SK-N-SH (cell line): ENCODE measurements around the gene GNB1L. TPM values are rescaled to one million over a fixed set of nuclear protein-coding genes. Genes with fewer than 3 reads are reported as not detected.

ENCODE experiments used
- CTCF ChIA-PET: fragments of 300-600, 350-600 bp; formaldehyde crosslinking; extraction: SDS; loops from one replicate; lab custom pipeline; 2021; lab: Yijun Ruan, JAX
- POLR2A ChIA-PET: fragments of 350-600 bp; sonication (Branson Sonifier 250); formaldehyde crosslinking; extraction: SDS; loops from one replicate; lab custom pipeline; 2020; ENCODE audit warnings: antibody characterized with exemption, inconsistent platforms; lab: Yijun Ruan, JAX
- DNase-seq: peaks from one replicate; pipeline ENCODE4 v3.0.0; 2012
- H2AFZ ChIP-seq: fragments of 200-600 bp; sonication (generic); 2 replicates; pipeline ENCODE4 v1.8.1; 2016; ENCODE audit warnings: antibody characterized with exemption, mild to moderate bottlenecking, low read depth
- H3F3A ChIP-seq: fragments of 200-600 bp; sonication (generic); replicated peaks from 2 replicates; pipeline ENCODE3; 2016; ENCODE audit warnings: antibody characterized with exemption, mild to moderate bottlenecking; ENCODE audit not compliant: insufficient read depth
- H3K27ac ChIP-seq, 2 experiments: fragments of 200-500 bp in 1 of 2; fragments of 200-600 bp in 1 of 2; sonication (Bioruptor generic) in 1 of 2; sonication (generic), shearing (Covaris generic) in 1 of 2; 2 replicates each; pipeline versions ENCODE4 v1.5.1 to v1.6.1; 2014 to 2016; ENCODE audit warnings: low read depth in 2 of 2, inconsistent platforms in 1 of 2, low read length in 1 of 2, mild to moderate bottlenecking in 1 of 2, mixed read lengths in 1 of 2
- H3K27me3 ChIP-seq: fragments of 200-600 bp; sonication (generic), shearing (Covaris generic); 2 replicates; pipeline ENCODE4 v1.6.1; 2016; ENCODE audit warnings: mixed run types; ENCODE audit not compliant: insufficient read depth
- H3K36me3 ChIP-seq, 2 experiments: fragments of 200-500 bp in 1 of 2; fragments of 200-600 bp in 1 of 2; sonication (Bioruptor generic) in 1 of 2; sonication (generic) in 1 of 2; replicated peaks in 1 of 2; 2 replicates each; pipeline versions ENCODE3 to v1.5.1; 2014 to 2016; ENCODE audit warnings: low read length in 1 of 2, mild to moderate bottlenecking in 1 of 2; ENCODE audit not compliant: insufficient read depth in 2 of 2, control insufficient read depth in 1 of 2
- H3K4me1 ChIP-seq, 2 experiments: fragments of 200-500 bp in 1 of 2; fragments of 200-600 bp in 1 of 2; sonication (Bioruptor generic) in 1 of 2; sonication (generic), shearing (Covaris generic) in 1 of 2; 2 replicates each; pipeline versions ENCODE4 v1.5.1 to v1.6.1; 2014 to 2016; ENCODE audit warnings: low read depth in 1 of 2, low read length in 1 of 2, mixed run types in 1 of 2; ENCODE audit not compliant: insufficient read depth in 2 of 2, control insufficient read depth in 1 of 2
- H3K4me2 ChIP-seq: fragments of 200-600 bp; sonication (generic), shearing (Covaris generic); 2 replicates; pipeline ENCODE4 v1.6.1; 2017; ENCODE audit warnings: mixed run types
- H3K4me3 ChIP-seq, 2 experiments: fragments of 200-500 bp in 1 of 2; fragments of 200-600 bp in 1 of 2; sonication (Bioruptor generic) in 1 of 2; sonication (generic), shearing (Covaris generic) in 1 of 2; 2 replicates each; pipeline versions ENCODE4 v1.5.1 to v1.8.1; 2014 to 2016; ENCODE audit warnings: low read depth in 2 of 2, inconsistent platforms in 1 of 2, low read length in 1 of 2, mild to moderate bottlenecking in 1 of 2, mixed read lengths in 1 of 2, moderate library complexity in 1 of 2
- H3K79me2 ChIP-seq: fragments of 200-600 bp; sonication (generic); 2 replicates; pipeline ENCODE4 v1.8.1; 2017; ENCODE audit warnings: mild to moderate bottlenecking; ENCODE audit not compliant: insufficient read depth
- H3K9ac ChIP-seq: fragments of 200-600 bp; sonication (generic); 2 replicates; pipeline ENCODE4 v1.6.1; 2017; ENCODE audit warnings: mixed run types
- H3K9me2 ChIP-seq: fragments of 200-600 bp; sonication (generic); 2 replicates; pipeline ENCODE4 v1.6.1; 2017; ENCODE audit warnings: mixed run types
- H3K9me3 ChIP-seq: fragments of 200-600 bp; sonication (generic); 2 replicates; pipeline ENCODE4 v1.6.1; 2017; ENCODE audit warnings: mixed run types, mild to moderate bottlenecking, moderate library complexity
- H4K20me1 ChIP-seq: fragments of 200-600 bp; sonication (generic); 2 replicates; pipeline ENCODE4 v1.6.1; 2017; ENCODE audit warnings: mild to moderate bottlenecking, mixed run types; ENCODE audit not compliant: insufficient read depth
- CHD2 ChIP-seq: fragments of 150-350 bp; IDR thresholded peaks from 2 replicates; pipeline ENCODE4 v1.6.1; 2018; ENCODE audit warnings: low read length; ENCODE audit not compliant: partially characterized antibody
- EP300 ChIP-seq, 2 experiments: IDR thresholded peaks; 2 replicates each; pipeline versions ENCODE4 v1.4.0 to v1.6.1; 2012; ENCODE audit warnings: borderline replicate concordance in 1 of 2, low read depth in 1 of 2, low read length in 1 of 2
- FOXM1 ChIP-seq: IDR thresholded peaks from 2 replicates; pipeline ENCODE4 v1.4.0; 2012; ENCODE audit warnings: low read depth, mild to moderate bottlenecking
- GATA2 ChIP-seq: sonication (generic); formaldehyde crosslinking; IDR thresholded peaks from 2 replicates; pipeline ENCODE4 v1.5.0; 2020; ENCODE audit warnings: mild to moderate bottlenecking, missing genetic modification reagents
- JUND ChIP-seq: IDR thresholded peaks from 2 replicates; pipeline ENCODE4 v1.4.0; 2012
- MXI1 ChIP-seq: IDR thresholded peaks from 2 replicates; pipeline ENCODE4 v1.6.1; 2012; ENCODE audit warnings: mild to moderate bottlenecking, low read depth, low read length, improper control_type of control experiment
- RAD21 ChIP-seq: IDR thresholded peaks from 2 replicates; pipeline ENCODE4 v1.6.1; 2012; ENCODE audit warnings: mild to moderate bottlenecking, low read length
- RCOR1 ChIP-seq: fragments of 150-350 bp; IDR thresholded peaks from 2 replicates; pipeline ENCODE4 v1.6.1; 2017; ENCODE audit warnings: antibody characterized with exemption, low read length
- SIN3A ChIP-seq: IDR thresholded peaks from 2 replicates; pipeline ENCODE4 v1.6.1; 2012; ENCODE audit warnings: low read depth, mild to moderate bottlenecking, low read length, moderate library complexity, borderline replicate concordance
- SMC3 ChIP-seq: IDR thresholded peaks from 2 replicates; pipeline ENCODE4 v1.6.1; 2012; ENCODE audit warnings: low read depth, low read length, improper control_type of control experiment
- TCF12 ChIP-seq: IDR thresholded peaks from 2 replicates; pipeline ENCODE4 v1.4.0; 2012
- WGBS: methylation state at CpG from one replicate; pipeline ENCODE4 v1.1.6; 2017; ENCODE audit warnings: low lambda C conversion rate; 5-methylcytosine and 5-hydroxymethylcytosine counted together
- polyA plus RNA-seq, 3 experiments: library from polyadenylated mRNA; depleted of rRNA; stranded (reverse); fragments of >200 nt; gene quantifications; 2 replicates each; pipeline ENCODE4 v1.2.3, GENCODE V29; 2012
- TF ChIP-seq, protein P1 (sequence below): IDR thresholded peaks from 2 replicates; pipeline ENCODE4 v1.4.0; 2012; ENCODE audit warnings: low read depth, borderline replicate concordance
- TF ChIP-seq, protein P2 (sequence below): IDR thresholded peaks from 2 replicates; pipeline ENCODE4; 2012
- TF ChIP-seq, protein P3 (sequence below): fragments of 200-600 bp; sonication (generic); IDR thresholded peaks from 2 replicates; pipeline ENCODE4 v1.6.1; 2017; ENCODE audit warnings: antibody characterized with exemption, mild to moderate bottlenecking, moderate library complexity

GNB1L gene
- polyA plus RNA-seq, 1 of the 3 experiments (the other 2 are of a cell fraction) = 5.9 TPM

DNA sequence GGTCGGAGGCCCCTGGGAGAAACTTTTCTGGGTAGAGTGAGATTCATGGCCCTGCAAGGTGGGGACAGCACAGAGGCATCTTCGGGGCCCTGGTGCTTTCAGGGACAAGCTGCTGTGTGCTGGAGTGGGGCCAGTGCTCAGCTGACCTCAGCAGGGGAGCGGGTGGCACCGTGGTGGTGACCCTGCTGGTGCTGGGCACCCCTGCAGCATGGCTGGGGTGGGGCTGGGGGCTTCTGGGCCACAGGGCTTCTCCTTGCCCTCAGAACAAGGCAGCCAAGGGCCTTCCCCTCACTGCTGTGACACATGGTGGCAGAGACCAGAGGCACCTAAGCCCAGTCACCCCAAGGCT lies 24.9 kb upstream of the GNB1L start:
- TF ChIP-seq SMC3 (no peak), FOXM1 (no peak), JUND (no peak), CHD2 (no peak), MXI1 (no peak), RAD21 (no peak), TCF12 (no peak), RCOR1 (no peak), GATA2 (CRISPR knock-in tag) (no peak), SIN3A (no peak)
- TF ChIP-seq, protein P1, sequence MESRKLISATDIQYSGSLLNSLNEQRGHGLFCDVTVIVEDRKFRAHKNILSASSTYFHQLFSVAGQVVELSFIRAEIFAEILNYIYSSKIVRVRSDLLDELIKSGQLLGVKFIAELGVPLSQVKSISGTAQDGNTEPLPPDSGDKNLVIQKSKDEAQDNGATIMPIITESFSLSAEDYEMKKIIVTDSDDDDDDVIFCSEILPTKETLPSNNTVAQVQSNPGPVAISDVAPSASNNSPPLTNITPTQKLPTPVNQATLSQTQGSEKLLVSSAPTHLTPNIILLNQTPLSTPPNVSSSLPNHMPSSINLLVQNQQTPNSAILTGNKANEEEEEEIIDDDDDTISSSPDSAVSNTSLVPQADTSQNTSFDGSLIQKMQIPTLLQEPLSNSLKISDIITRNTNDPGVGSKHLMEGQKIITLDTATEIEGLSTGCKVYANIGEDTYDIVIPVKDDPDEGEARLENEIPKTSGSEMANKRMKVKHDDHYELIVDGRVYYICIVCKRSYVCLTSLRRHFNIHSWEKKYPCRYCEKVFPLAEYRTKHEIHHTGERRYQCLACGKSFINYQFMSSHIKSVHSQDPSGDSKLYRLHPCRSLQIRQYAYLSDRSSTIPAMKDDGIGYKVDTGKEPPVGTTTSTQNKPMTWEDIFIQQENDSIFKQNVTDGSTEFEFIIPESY = no peak
- TF ChIP-seq, protein P2, sequence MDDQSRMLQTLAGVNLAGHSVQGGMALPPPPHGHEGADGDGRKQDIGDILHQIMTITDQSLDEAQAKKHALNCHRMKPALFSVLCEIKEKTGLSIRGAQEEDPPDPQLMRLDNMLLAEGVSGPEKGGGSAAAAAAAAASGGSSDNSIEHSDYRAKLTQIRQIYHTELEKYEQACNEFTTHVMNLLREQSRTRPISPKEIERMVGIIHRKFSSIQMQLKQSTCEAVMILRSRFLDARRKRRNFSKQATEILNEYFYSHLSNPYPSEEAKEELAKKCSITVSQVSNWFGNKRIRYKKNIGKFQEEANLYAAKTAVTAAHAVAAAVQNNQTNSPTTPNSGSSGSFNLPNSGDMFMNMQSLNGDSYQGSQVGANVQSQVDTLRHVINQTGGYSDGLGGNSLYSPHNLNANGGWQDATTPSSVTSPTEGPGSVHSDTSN = no peak
- TF ChIP-seq, protein P3, sequence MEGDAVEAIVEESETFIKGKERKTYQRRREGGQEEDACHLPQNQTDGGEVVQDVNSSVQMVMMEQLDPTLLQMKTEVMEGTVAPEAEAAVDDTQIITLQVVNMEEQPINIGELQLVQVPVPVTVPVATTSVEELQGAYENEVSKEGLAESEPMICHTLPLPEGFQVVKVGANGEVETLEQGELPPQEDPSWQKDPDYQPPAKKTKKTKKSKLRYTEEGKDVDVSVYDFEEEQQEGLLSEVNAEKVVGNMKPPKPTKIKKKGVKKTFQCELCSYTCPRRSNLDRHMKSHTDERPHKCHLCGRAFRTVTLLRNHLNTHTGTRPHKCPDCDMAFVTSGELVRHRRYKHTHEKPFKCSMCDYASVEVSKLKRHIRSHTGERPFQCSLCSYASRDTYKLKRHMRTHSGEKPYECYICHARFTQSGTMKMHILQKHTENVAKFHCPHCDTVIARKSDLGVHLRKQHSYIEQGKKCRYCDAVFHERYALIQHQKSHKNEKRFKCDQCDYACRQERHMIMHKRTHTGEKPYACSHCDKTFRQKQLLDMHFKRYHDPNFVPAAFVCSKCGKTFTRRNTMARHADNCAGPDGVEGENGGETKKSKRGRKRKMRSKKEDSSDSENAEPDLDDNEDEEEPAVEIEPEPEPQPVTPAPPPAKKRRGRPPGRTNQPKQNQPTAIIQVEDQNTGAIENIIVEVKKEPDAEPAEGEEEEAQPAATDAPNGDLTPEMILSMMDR = no peak
- H3K9ac ChIP-seq = peak overlapping the region; percentile 51; the same call in 1 of the 2 replicates
- H2AFZ ChIP-seq = no peak overlapping the region
- peaks cover 18% of the 10 kb centered on the region for H3F3A ChIP-seq
- H3K9me3 ChIP-seq = no peaks in the 10 kb centered on the region
- H3K27me3 ChIP-seq = no peaks in the 10 kb centered on the region
- WGBS = 73% methylated on average over 2 of the region's 4 CpGs
- peak; percentile 30 for DNase-seq
- no peaks in the 10 kb centered on the region for H3K9me2 ChIP-seq
- ChIA-PET POLR2A (no interaction called here), CTCF (interaction anchor here (1.0 to 6.1 kb wide), 4 partner anchors 13 to 148 kb away, joined by 4 to 64 read pairs (median 6); no protein-coding TSS in a partner anchor)
- peak overlapping the region in 1 of 2 experiments; percentile 73; a peak in 1 of 4 replicates for H3K27ac ChIP-seq
- no peak overlapping the region for H3K4me3 ChIP-seq
- H3K4me1 ChIP-seq = peaks cover 41 to 43% of the 10 kb centered on the region in 2 experiments; a peak in 3 of 4 replicates
- H3K79me2 ChIP-seq = peaks cover 26% of the 10 kb centered on the region; the same call in 1 of the 2 replicates
- H3K4me2 ChIP-seq = peak overlapping the region; percentile 52; the same call in 1 of the 2 replicates
- H3K36me3 ChIP-seq = no peaks in the 10 kb centered on the region
- no peaks in the 10 kb centered on the region for H4K20me1 ChIP-seq

DNA sequence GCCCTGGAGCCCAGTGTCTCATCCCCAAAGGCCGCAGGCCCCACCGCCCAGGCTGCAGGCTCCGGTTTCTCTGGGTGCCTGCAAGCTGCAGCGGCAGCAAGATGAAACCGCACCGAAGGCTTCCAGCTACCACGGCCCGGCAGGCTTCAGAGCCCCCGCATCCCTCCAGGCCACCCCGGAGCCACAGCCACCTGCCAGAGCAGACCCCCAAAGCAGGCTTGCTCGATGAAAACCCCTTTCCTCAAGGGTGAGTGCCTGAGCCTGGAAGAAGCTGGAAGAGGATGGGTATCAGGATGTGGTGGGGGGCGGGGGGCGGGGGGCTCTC lies 24.5 kb upstream of the GNB1L start:
- Histone ChIP-seq H3K9me3 (no peaks in the 10 kb centered on the region), H3K9me2 (no peaks in the 10 kb centered on the region), H3K27ac (no peak overlapping the region), H3K36me3 (no peaks in the 10 kb centered on the region), H3K27me3 (no peaks in the 10 kb centered on the region), H3K4me2 (no peak overlapping the region), H3K9ac (no peak overlapping the region), H2AFZ (no peak overlapping the region), H4K20me1 (no peaks in the 10 kb centered on the region), H3K4me1 (peaks cover 39 to 41% of the 10 kb centered on the region in 2 experiments; a peak in 3 of 4 replicates), H3F3A (peaks cover 18% of the 10 kb centered on the region), H3K4me3 (no peak overlapping the region), H3K79me2 (peaks cover 26% of the 10 kb centered on the region; the same call in 1 of the 2 replicates)
- no peak for TF ChIP-seq EP300 (IDR thresholded peaks at IDR 0.05; ENCODE audit: borderline replicate concordance in 1 of 2, low read depth in 1 of 2, low read length in 1 of 2)
- TF ChIP-seq, protein P1 = no peak
- ChIA-PET CTCF (interaction anchor here (1.0 to 6.1 kb wide), 5 partner anchors 13 to 148 kb away, joined by 4 to 64 read pairs (median 5); no protein-coding TSS in a partner anchor), POLR2A (no interaction called here)
- WGBS = 91% methylated on average over 11 of the region's 13 CpGs
- peak; percentile 40 for DNase-seq
